Epithelial cell of esophagus (primary cell): ENCODE data around the gene ZNF532.

Experiments
- DNase-seq: peaks from one replicate; pipeline ENCODE4 v3.0.0; 2010; ENCODE audit warnings: low read depth
- H3K4me3 ChIP-seq: 2 replicates; pipeline ENCODE4 v1.5.1; 2011; ENCODE audit warnings: mild to moderate bottlenecking, low read length, control low read depth
- CTCF ChIP-seq: IDR thresholded peaks from 2 replicates; pipeline ENCODE4 v1.5.1; 2011; ENCODE audit warnings: low read depth, mild to moderate bottlenecking, low read length, control low read depth, inconsistent platforms; ENCODE audit not compliant: insufficient read depth; ENCODE audit errors: missing control alignments

The ZNF532 gene

DNA sequence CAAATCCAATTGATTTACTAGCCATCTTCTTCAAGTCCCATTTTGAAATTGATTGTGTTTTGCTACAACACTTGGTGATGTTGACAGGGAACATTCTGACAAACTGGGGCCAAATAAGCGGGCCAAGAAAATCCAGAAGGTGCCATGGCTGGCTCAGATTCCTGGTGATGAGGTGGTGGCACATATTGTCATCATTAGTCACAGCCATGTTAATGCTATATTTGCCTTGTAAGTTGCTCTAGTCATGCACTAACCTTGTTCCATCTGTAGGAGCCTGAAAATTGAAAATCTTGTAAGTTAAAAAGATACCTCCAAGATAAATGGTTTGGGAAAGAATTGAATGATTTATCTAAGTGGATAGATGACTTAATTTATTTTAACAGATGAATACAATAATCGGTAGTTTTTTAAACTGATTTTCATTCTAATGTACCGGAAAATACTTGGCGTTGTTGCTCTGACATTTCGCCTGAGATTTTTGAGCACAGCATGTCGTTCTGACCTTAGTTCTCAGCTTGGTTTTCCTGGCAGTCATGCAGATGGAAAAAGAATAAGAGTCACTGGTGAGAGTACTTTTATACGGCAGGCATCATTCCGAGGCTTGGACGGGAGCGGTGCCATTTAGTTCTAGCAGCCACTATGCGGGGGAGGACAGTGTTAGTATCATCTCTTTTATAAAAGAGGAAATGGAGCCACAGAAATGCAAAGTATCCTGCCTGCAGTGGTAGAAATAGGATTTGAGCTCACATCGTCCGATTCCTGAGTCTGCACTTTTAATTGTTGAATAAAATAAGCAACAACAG, 133.9 kb downstream of the ZNF532 start:
- no peak for TF ChIP-seq CTCF
- no peak overlapping the region for H3K4me3 ChIP-seq
- peak; percentile 69 for DNase-seq

DNA sequence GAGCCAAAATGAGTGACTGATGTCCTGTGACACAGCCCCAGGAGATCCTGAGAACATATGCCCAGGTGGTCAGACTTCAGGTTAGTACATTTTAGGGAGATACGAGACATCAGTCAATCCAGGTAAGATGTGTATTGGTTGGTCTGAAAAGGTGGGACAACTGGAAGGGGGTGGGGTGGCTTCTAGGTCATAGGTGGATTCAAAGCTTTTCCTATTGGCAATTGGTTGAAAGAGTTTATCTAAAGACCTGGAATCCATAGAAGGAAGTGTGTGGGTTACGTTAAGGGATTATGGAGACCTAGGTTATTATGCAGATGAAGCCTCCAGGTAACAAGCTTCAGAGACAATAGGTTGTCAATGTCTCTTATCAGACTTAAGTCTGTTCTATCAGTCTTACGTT, 136.5 kb downstream of the ZNF532 start:
- no peak overlapping the region for H3K4me3 ChIP-seq
- TF ChIP-seq CTCF = no peak
- DNase-seq = no peak

GRCh38 chr18:59001721-59002120, 137.0 kb downstream of the ZNF532 start:
- DNase-seq = no peak
- TF ChIP-seq CTCF = no peak
- H3K4me3 ChIP-seq = no peak overlapping the region

DNA sequence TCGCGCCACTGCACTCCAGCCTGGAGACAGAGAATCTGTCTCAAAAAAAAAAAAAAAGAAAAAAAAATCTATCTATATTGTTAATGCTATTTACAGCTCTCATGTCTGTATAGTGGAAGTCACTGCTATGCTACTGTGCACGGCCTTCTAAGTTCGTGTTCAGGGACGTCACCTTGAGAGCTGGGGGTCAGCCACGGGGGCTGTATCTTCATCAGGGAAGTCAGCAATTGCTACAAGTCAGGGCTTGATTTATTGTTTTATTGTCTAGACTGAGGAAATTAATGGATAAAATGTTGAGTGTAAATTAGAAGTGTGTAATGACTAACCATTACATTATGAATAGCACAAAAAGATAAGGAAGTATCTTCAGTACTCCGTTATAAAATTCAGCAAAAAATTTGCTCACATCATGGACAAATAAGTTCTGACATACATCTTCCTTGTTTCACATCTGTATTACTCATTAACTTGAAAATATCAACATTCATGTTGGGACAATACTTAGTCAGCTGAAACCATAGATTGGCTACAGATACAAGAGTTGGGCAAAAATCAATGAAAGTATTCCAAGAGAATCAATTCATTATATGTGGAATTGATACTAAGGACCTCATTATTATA, 138.4 kb downstream of the ZNF532 start:
- H3K4me3 ChIP-seq = no peak overlapping the region
- DNase-seq = peak; percentile 63
- TF ChIP-seq CTCF = no peak

- peak; percentile 23 for DNase-seq
- no peak overlapping the region for H3K4me3 ChIP-seq
- no peak for TF ChIP-seq CTCF
Measured at GRCh38 chr18:59005262-59005661, 140.6 kb downstream of the ZNF532 start.

GRCh38 chr18:59006461-59007067, 141.9 kb downstream of the ZNF532 start:
- DNase-seq = no peak
- no peak for TF ChIP-seq CTCF
- no peak overlapping the region for H3K4me3 ChIP-seq
